Smooth muscle cell (in vitro differentiated cells): ENCODE measurements around the gene P3H1. TPM values are rescaled to one million over a fixed set of nuclear protein-coding genes. Genes with fewer than 3 reads are reported as not detected.

Experiments
- DNase-seq: peaks from one replicate; lab custom pipeline; 2025; ENCODE audit not compliant: unreplicated experiment; lab: John Stamatoyannopoulos, UW
- H2AFZ ChIP-seq: fragments of 200-600 bp; sonication (generic); 2 replicates; pipeline ENCODE4 v1.6.0; 2016; ENCODE audit warnings: antibody characterized with exemption, low read depth, mild to moderate bottlenecking
- H3F3A ChIP-seq: fragments of 200-600 bp; sonication (generic); 2 replicates; pipeline ENCODE4 v1.6.0; 2017; ENCODE audit warnings: antibody characterized with exemption, low read depth
- H3K27ac ChIP-seq: fragments of 200-600 bp; sonication (generic); 2 replicates; pipeline ENCODE4 v1.5.1; 2016; ENCODE audit warnings: low read depth, mild to moderate bottlenecking
- H3K27me3 ChIP-seq: fragments of 200-600 bp; sonication (generic); 2 replicates; pipeline ENCODE4 v1.6.1; 2016; ENCODE audit warnings: low read depth, mild to moderate bottlenecking
- H3K36me3 ChIP-seq: fragments of 200-600 bp; sonication (generic); 2 replicates; pipeline ENCODE4 v1.5.1; 2016; ENCODE audit warnings: low read depth
- H3K4me1 ChIP-seq: fragments of 200-600 bp; sonication (generic); 2 replicates; pipeline ENCODE4 v1.5.1; 2016; ENCODE audit warnings: low read depth
- H3K4me2 ChIP-seq: fragments of 200-600 bp; sonication (generic); 2 replicates; pipeline ENCODE4 v1.6.0; 2016; ENCODE audit warnings: mild to moderate bottlenecking
- H3K4me3 ChIP-seq: fragments of 200-600 bp; sonication (generic); 2 replicates; pipeline ENCODE4 v1.5.1; 2016; ENCODE audit warnings: mild to moderate bottlenecking
- H3K79me2 ChIP-seq: fragments of 200-600 bp; sonication (generic); 2 replicates; pipeline ENCODE4 v1.6.0; 2016; ENCODE audit warnings: low read depth, mild to moderate bottlenecking
- H3K9ac ChIP-seq: fragments of 200-600 bp; sonication (generic); 2 replicates; pipeline ENCODE4 v1.6.0; 2016; ENCODE audit warnings: low read depth
- H3K9me3 ChIP-seq: fragments of 200-600 bp; sonication (generic); replicated peaks from 2 replicates; pipeline ENCODE4 v1.5.1; 2016; ENCODE audit warnings: low read depth
- H4K20me1 ChIP-seq: fragments of 200-600 bp; sonication (generic); 2 replicates; pipeline ENCODE4 v1.6.0; 2016; ENCODE audit warnings: low read depth
- WGBS: methylation state at CpG from one replicate; pipeline ENCODE4 v1.1.7; 2016; ENCODE audit warnings: low lambda C conversion rate; 5-methylcytosine and 5-hydroxymethylcytosine counted together
- polyA plus RNA-seq: library from polyadenylated mRNA; unstranded; fragments of >200 nt; fragmentation: Nextera tagmentation; extraction: Ambion mirVana; gene quantifications from 2 replicates; pipeline ENCODE4 v1.2.1, GENCODE V29; 2016
- total RNA-seq: library from RNA; depleted of rRNA; stranded (reverse); fragments of >200 nt; gene quantifications from 2 replicates; pipeline ENCODE4 v1.2.3, GENCODE V29; 2014
- TF ChIP-seq, protein P1 (sequence below): fragments of 200-600 bp; sonication (generic); IDR thresholded peaks from 2 replicates; pipeline ENCODE4 v1.5.1; 2017; ENCODE audit warnings: borderline replicate concordance, mild to moderate bottlenecking, antibody characterized with exemption; ENCODE audit not compliant: insufficient read depth, poor library complexity, severe bottlenecking

Gene P3H1
- total and polyA plus RNA-seq, 2 experiments from 2014 or later = 256 to 535 TPM

DNA sequence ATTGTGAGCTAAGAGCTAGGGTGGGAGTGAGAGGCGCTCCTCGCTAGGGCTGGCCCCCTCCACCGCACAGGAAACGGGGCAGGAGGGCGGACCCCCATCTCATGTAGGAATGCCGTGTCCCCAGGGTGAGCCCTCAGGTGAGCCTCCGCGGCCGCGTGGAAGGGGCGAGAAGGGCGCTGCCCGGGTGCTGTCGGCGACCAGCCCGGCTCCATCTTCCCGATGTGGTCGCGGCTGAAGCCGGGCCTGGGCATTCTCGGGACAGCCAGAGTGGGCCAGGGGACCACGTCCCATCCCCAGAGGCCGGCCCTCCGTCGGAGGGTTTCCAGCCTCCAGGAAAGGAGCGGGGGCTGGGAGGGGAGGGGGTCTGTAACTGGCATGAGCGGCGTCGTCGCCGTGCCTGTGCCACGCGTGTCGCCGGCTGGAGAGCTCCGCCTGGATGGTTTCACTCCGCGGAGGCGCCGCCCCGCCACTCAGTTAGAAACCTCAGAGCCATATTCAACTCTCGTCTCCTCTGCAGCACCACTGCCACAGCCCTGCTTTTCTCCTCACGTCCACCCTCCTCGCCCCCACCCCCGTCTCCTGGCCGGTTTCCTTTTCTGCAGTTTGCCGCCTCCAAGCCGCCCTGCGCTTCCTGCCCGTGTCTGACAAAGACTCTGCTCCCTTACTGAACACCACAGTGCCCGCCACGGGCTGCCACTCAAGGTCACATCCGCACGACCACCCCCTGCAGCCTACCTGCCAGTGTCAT lies 18.3 kb upstream of the P3H1 start, which contains the start of gene TMEM269:
TMEM269 (plus strand) TSS at position 46 of the 748 bp plus-strand sequence. CDS start 4,903 bp downstream, outside the sequence.
- 89% methylated on average over 41 of the region's 54 CpGs for WGBS
- Histone ChIP-seq H3F3A (no peaks in the 10 kb centered on the region), H3K9ac (no peak within 1 kb of the TSS), H3K4me2 (no peak within 1 kb of the TSS), H3K79me2 (no peaks in the 10 kb centered on the region), H3K4me3 (no peak within 1 kb of the TSS), H3K4me1 (no peaks in the 10 kb centered on the region), H2AFZ (no peak within 1 kb of the TSS), H4K20me1 (no peaks in the 10 kb centered on the region), H3K9me3 (no peaks in the 10 kb centered on the region), H3K36me3 (no peaks in the 10 kb centered on the region), H3K27ac (no peak within 1 kb of the TSS), H3K27me3 (no peaks in the 10 kb centered on the region)
- no peak for DNase-seq
- TF ChIP-seq, protein P1, sequence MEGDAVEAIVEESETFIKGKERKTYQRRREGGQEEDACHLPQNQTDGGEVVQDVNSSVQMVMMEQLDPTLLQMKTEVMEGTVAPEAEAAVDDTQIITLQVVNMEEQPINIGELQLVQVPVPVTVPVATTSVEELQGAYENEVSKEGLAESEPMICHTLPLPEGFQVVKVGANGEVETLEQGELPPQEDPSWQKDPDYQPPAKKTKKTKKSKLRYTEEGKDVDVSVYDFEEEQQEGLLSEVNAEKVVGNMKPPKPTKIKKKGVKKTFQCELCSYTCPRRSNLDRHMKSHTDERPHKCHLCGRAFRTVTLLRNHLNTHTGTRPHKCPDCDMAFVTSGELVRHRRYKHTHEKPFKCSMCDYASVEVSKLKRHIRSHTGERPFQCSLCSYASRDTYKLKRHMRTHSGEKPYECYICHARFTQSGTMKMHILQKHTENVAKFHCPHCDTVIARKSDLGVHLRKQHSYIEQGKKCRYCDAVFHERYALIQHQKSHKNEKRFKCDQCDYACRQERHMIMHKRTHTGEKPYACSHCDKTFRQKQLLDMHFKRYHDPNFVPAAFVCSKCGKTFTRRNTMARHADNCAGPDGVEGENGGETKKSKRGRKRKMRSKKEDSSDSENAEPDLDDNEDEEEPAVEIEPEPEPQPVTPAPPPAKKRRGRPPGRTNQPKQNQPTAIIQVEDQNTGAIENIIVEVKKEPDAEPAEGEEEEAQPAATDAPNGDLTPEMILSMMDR = no peak

DNA sequence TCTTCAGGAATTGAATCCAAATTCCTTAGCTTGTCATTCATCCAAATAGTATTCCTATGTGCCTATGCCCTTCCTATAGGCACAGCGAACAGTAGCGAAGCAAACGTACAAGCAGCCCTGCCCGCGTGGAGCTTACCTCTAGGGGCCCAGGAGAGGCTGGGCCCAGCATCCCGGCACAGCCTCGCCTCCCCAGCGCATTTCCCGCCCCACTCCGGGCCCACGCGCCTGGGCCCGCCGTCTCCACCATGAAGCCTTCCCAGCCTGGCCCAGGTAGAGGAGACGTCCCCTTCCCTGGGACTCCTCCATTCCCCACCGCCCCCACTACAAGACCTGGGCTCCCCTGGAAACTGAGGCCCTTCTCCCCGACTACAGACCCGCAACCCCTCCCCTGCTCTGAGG lies 17.7 kb upstream of the P3H1 start:
- H3K27ac ChIP-seq = no peak overlapping the region
- H3K27me3 ChIP-seq = no peaks in the 10 kb centered on the region
- H3K4me3 ChIP-seq = no peak overlapping the region
- H4K20me1 ChIP-seq = no peaks in the 10 kb centered on the region
- no peaks in the 10 kb centered on the region for H3K9me3 ChIP-seq
- H2AFZ ChIP-seq = no peak overlapping the region
- H3F3A ChIP-seq = no peaks in the 10 kb centered on the region
- no peak for DNase-seq
- H3K4me2 ChIP-seq = no peak overlapping the region
- H3K36me3 ChIP-seq = no peaks in the 10 kb centered on the region
- no peak overlapping the region for H3K9ac ChIP-seq
- H3K4me1 ChIP-seq = no peaks in the 10 kb centered on the region
- 91% methylated on average over 18 of the region's 18 CpGs for WGBS
- no peaks in the 10 kb centered on the region for H3K79me2 ChIP-seq
- TF ChIP-seq, protein P1 = no peak

GRCh38 chr1:42783092-42783491 lies 16.3 kb upstream of the P3H1 start:
- WGBS = 96% methylated on average over 2 of the region's 2 CpGs
- no peak overlapping the region for H3K9ac ChIP-seq

More at GRCh38 chr1:42783092-42783491, 16.3 kb upstream of the P3H1 start:
- H3K9me3 ChIP-seq = no peaks in the 10 kb centered on the region
- no peak overlapping the region for H3K27ac ChIP-seq
- H2AFZ ChIP-seq = no peak overlapping the region
- H3K4me3 ChIP-seq = no peak overlapping the region
- H3F3A ChIP-seq = no peaks in the 10 kb centered on the region
- TF ChIP-seq, protein P1 = no peak
- no peak overlapping the region for H3K4me2 ChIP-seq
- no peaks in the 10 kb centered on the region for H3K27me3 ChIP-seq
- no peak for DNase-seq
- H3K4me1 ChIP-seq = no peaks in the 10 kb centered on the region
- no peaks in the 10 kb centered on the region for H3K36me3 ChIP-seq
- H3K79me2 ChIP-seq = no peaks in the 10 kb centered on the region
- peaks cover 2% of the 10 kb centered on the region for H4K20me1 ChIP-seq
